Measurements from ENCODE around the gene GRM5.
"Not testable (repeated sequence)": the region's sequence is repeated elsewhere in the genome, so short reads cannot be mapped to it uniquely, and the experiment has no call there.

Gene GRM5

GRCh38 chr11:89065651-89066201 lies at the start of gene GRM5:
GRM5 (minus strand) TSS chr11:89065982; CDS start chr11:89047872, 18,110 bp downstream.
- not testable (repeated sequence) for H3K4me1 Mint-ChIP-seq (ENCODE audit: low read depth); H3K9me3 Mint-ChIP-seq; H3K4me3 Mint-ChIP-seq; H3K27ac Mint-ChIP-seq; H3K36me3 Mint-ChIP-seq (ENCODE audit: low read depth)
- H3K27me3 Mint-ChIP-seq (ENCODE audit: low read depth), result peaks cover 52% of the 10 kb centered on the region

- H3K27me3 Mint-ChIP-seq (ENCODE audit: low read depth); H3K27ac Mint-ChIP-seq; H3K36me3 Mint-ChIP-seq (ENCODE audit: low read depth); H3K4me3 Mint-ChIP-seq; H3K4me1 Mint-ChIP-seq (ENCODE audit: low read depth); H3K9me3 Mint-ChIP-seq: not testable (repeated sequence)
Measured at GRCh38 chr11:89097956-89098355, 32.2 kb upstream of the GRM5 start.

- not testable (repeated sequence) for H3K4me3 Mint-ChIP-seq; H3K27ac Mint-ChIP-seq; H3K36me3 Mint-ChIP-seq (ENCODE audit: low read depth); H3K4me1 Mint-ChIP-seq (ENCODE audit: low read depth); H3K27me3 Mint-ChIP-seq (ENCODE audit: low read depth)
- peaks cover 12% of the 10 kb centered on the region for H3K9me3 Mint-ChIP-seq
Measured at GRCh38 chr11:89093806-89094205, 28.0 kb upstream of the GRM5 start.

- not testable (repeated sequence) for H3K9me3 Mint-ChIP-seq; H3K27ac Mint-ChIP-seq; H3K36me3 Mint-ChIP-seq (ENCODE audit: low read depth); H3K4me1 Mint-ChIP-seq (ENCODE audit: low read depth); H3K27me3 Mint-ChIP-seq (ENCODE audit: low read depth); H3K4me3 Mint-ChIP-seq
Measured at GRCh38 chr11:89084951-89085350, 19.2 kb upstream of the GRM5 start.

GRCh38 chr11:89070911-89071310 lies 5.1 kb upstream of the GRM5 start:
- H3K9me3 Mint-ChIP-seq; H3K36me3 Mint-ChIP-seq (ENCODE audit: low read depth); H3K4me1 Mint-ChIP-seq (ENCODE audit: low read depth); H3K27ac Mint-ChIP-seq; H3K4me3 Mint-ChIP-seq: not testable (repeated sequence)
- peaks cover 16% of the 10 kb centered on the region for H3K27me3 Mint-ChIP-seq (ENCODE audit: low read depth)

GRCh38 chr11:89067264-89067663 lies 1.5 kb upstream of the GRM5 start:
- H3K4me3 Mint-ChIP-seq, result no peak overlapping the region
- H3K36me3 Mint-ChIP-seq (ENCODE audit: low read depth), result no peaks in the 10 kb centered on the region
- no peak overlapping the region for H3K27ac Mint-ChIP-seq
- peaks cover 48% of the 10 kb centered on the region for H3K27me3 Mint-ChIP-seq (ENCODE audit: low read depth)
- H3K9me3 Mint-ChIP-seq, result no peaks in the 10 kb centered on the region
- H3K4me1 Mint-ChIP-seq (ENCODE audit: low read depth), result no peaks in the 10 kb centered on the region

- H3K4me3 Mint-ChIP-seq, result no peak overlapping the region
- H3K36me3 Mint-ChIP-seq (ENCODE audit: low read depth), result no peaks in the 10 kb centered on the region
- no peaks in the 10 kb centered on the region for H3K4me1 Mint-ChIP-seq (ENCODE audit: low read depth)
- H3K27ac Mint-ChIP-seq, result no peak overlapping the region
- H3K9me3 Mint-ChIP-seq, result no peaks in the 10 kb centered on the region
- peaks cover 52% of the 10 kb centered on the region for H3K27me3 Mint-ChIP-seq (ENCODE audit: low read depth)
Measured at GRCh38 chr11:89065066-89065465, 716 bp downstream of the GRM5 start.

- H3K27me3 Mint-ChIP-seq (ENCODE audit: low read depth), result peaks cover 52% of the 10 kb centered on the region
Measured at GRCh38 chr11:89063481-89063951, 2.3 kb downstream of the GRM5 start.

GRCh38 chr11:89062771-89063298 lies 2.9 kb downstream of the GRM5 start:
- not testable (repeated sequence) for H3K4me1 Mint-ChIP-seq (ENCODE audit: low read depth); H3K4me3 Mint-ChIP-seq; H3K36me3 Mint-ChIP-seq (ENCODE audit: low read depth); H3K9me3 Mint-ChIP-seq; H3K27ac Mint-ChIP-seq
- peaks cover 52% of the 10 kb centered on the region for H3K27me3 Mint-ChIP-seq (ENCODE audit: low read depth)

More at GRCh38 chr11:89063481-89063951, 2.3 kb downstream of the GRM5 start:
- not testable (repeated sequence) for H3K4me1 Mint-ChIP-seq (ENCODE audit: low read depth); H3K27ac Mint-ChIP-seq; H3K4me3 Mint-ChIP-seq; H3K9me3 Mint-ChIP-seq; H3K36me3 Mint-ChIP-seq (ENCODE audit: low read depth)

GRCh38 chr11:89061839-89062238 lies 3.9 kb downstream of the GRM5 start:
- not testable (repeated sequence) for H3K27ac Mint-ChIP-seq; H3K9me3 Mint-ChIP-seq; H3K4me1 Mint-ChIP-seq (ENCODE audit: low read depth); H3K36me3 Mint-ChIP-seq (ENCODE audit: low read depth); H3K4me3 Mint-ChIP-seq
- H3K27me3 Mint-ChIP-seq (ENCODE audit: low read depth), result peaks cover 46% of the 10 kb centered on the region

GRCh38 chr11:89057406-89057805 lies 8.4 kb downstream of the GRM5 start:
- H3K4me1 Mint-ChIP-seq (ENCODE audit: low read depth); H3K9me3 Mint-ChIP-seq; H3K36me3 Mint-ChIP-seq (ENCODE audit: low read depth); H3K4me3 Mint-ChIP-seq; H3K27ac Mint-ChIP-seq; H3K27me3 Mint-ChIP-seq (ENCODE audit: low read depth): not testable (repeated sequence)

GRCh38 chr11:89052220-89052619 lies 13.6 kb downstream of the GRM5 start:
- Mint-ChIP-seq H3K27me3 (ENCODE audit: low read depth) (no peaks in the 10 kb centered on the region), H3K4me3 (no peak overlapping the region), H3K4me1 (ENCODE audit: low read depth) (no peaks in the 10 kb centered on the region), H3K27ac (no peak overlapping the region), H3K9me3 (no peaks in the 10 kb centered on the region), H3K36me3 (ENCODE audit: low read depth) (no peaks in the 10 kb centered on the region)

GRCh38 chr11:89047159-89047558 lies 18.6 kb downstream of the GRM5 start:
- H3K4me3 Mint-ChIP-seq; H3K27me3 Mint-ChIP-seq (ENCODE audit: low read depth); H3K4me1 Mint-ChIP-seq (ENCODE audit: low read depth); H3K9me3 Mint-ChIP-seq; H3K36me3 Mint-ChIP-seq (ENCODE audit: low read depth); H3K27ac Mint-ChIP-seq: not testable (repeated sequence)

GRCh38 chr11:89043861-89044588 lies 21.8 kb downstream of the GRM5 start:
- H3K36me3 Mint-ChIP-seq (ENCODE audit: low read depth); H3K4me3 Mint-ChIP-seq; H3K27ac Mint-ChIP-seq; H3K4me1 Mint-ChIP-seq (ENCODE audit: low read depth); H3K9me3 Mint-ChIP-seq; H3K27me3 Mint-ChIP-seq (ENCODE audit: low read depth): not testable (repeated sequence)

- H3K36me3 Mint-ChIP-seq (ENCODE audit: low read depth); H3K27ac Mint-ChIP-seq; H3K9me3 Mint-ChIP-seq; H3K27me3 Mint-ChIP-seq (ENCODE audit: low read depth); H3K4me1 Mint-ChIP-seq (ENCODE audit: low read depth); H3K4me3 Mint-ChIP-seq: not testable (repeated sequence)
Measured at GRCh38 chr11:89029671-89030070, 36.1 kb downstream of the GRM5 start.

Data from T-helper 1 cell treated with Interleukin-12 subunit alpha and Interleukin-12 subunit beta and Interleukin-4 antibody, amounts not matched to agents 30 μg/mL and 1 μg/mL, for 36 hours (primary cell).